AG09309 (cell line): ENCODE measurements around the gene SAMD1.

Experiments used
- DNase-seq: peaks from one replicate; pipeline ENCODE4 v3.0.0-alpha.2; 2010; ENCODE audit warnings: low read depth
- H3K4me3 ChIP-seq: 2 replicates; pipeline ENCODE4 v1.5.1; 2011; ENCODE audit warnings: mild to moderate bottlenecking, low read depth, low read length, moderate library complexity; ENCODE audit not compliant: control insufficient read depth
- CTCF ChIP-seq: IDR thresholded peaks from 2 replicates; pipeline ENCODE4 v1.5.1; 2011; ENCODE audit warnings: mild to moderate bottlenecking, low read depth, low read length, inconsistent platforms; ENCODE audit not compliant: insufficient read depth, control insufficient read depth; ENCODE audit errors: missing control alignments

SAMD1 gene

GRCh38 chr19:14127929-14128509 is 37.5 kb upstream of the SAMD1 start:
- DNase-seq = no peak
- no peak for TF ChIP-seq CTCF
- H3K4me3 ChIP-seq = no peak overlapping the region

- DNase-seq = no peak
- H3K4me3 ChIP-seq = no peak overlapping the region
- TF ChIP-seq CTCF = no peak
Measured at GRCh38 chr19:14127176-14127575, 36.6 kb upstream of the SAMD1 start.

GRCh38 chr19:14122924-14123323 is 32.4 kb upstream of the SAMD1 start:
- DNase-seq = no peak

GRCh38 chr19:14120497-14120780 is 29.9 kb upstream of the SAMD1 start:
- DNase-seq = no peak
- TF ChIP-seq CTCF = no peak
- H3K4me3 ChIP-seq = no peak overlapping the region

More at GRCh38 chr19:14122924-14123323, 32.4 kb upstream of the SAMD1 start:
- no peak for TF ChIP-seq CTCF
- H3K4me3 ChIP-seq = no peak overlapping the region

GRCh38 chr19:14119644-14120496 is 29.3 kb upstream of the SAMD1 start:
- no peak overlapping the region for H3K4me3 ChIP-seq
- no peak for DNase-seq
- no peak for TF ChIP-seq CTCF

GRCh38 chr19:14119146-14119545 is 28.6 kb upstream of the SAMD1 start:
- H3K4me3 ChIP-seq = peak overlapping the region; percentile 46; the same call in 1 of the 2 replicates
- no peak for TF ChIP-seq CTCF
- DNase-seq = no peak
